ENCODE data around the gene RNF152.

GRCh38 chr18:61935362-61935761, 42.6 kb upstream of the RNF152 start:
- no peak for TF ChIP-seq POLR2A (IDR thresholded peaks at IDR 0.05)
- no peak for TF ChIP-seq CTCF (IDR thresholded peaks at IDR 0.05)
- no peak for TF ChIP-seq POLR2AphosphoS5 (IDR thresholded peaks at IDR 0.05)
